GM19467 (cell line): ENCODE results near the gene CFAP46.
"Not testable (repeated sequence)": the region's sequence is repeated elsewhere in the genome, so short reads cannot be mapped to it uniquely, and the experiment has no call there.

ENCODE experiments used
- ATAC-seq: cut with Tn5 transposase; IDR thresholded peaks from one replicate; pipeline ENCODE4 v1.9.1; 2021; ENCODE audit warnings: mild to moderate bottlenecking, moderate library complexity; ENCODE audit not compliant: unreplicated experiment

CFAP46 gene

GRCh38 chr10:132979491-132980425 lies 37.4 kb upstream of the CFAP46 start:
- no peak for ATAC-seq

GRCh38 chr10:132978542-132978941 lies 36.2 kb upstream of the CFAP46 start:
- no peak for ATAC-seq

GRCh38 chr10:132977807-132978206 lies 35.4 kb upstream of the CFAP46 start:
- ATAC-seq, result no peak

GRCh38 chr10:132977076-132977475 lies 34.7 kb upstream of the CFAP46 start:
- no peak for ATAC-seq

GRCh38 chr10:132975831-132976682 lies 33.7 kb upstream of the CFAP46 start:
- ATAC-seq, result no peak

GRCh38 chr10:132974886-132975830 lies 32.8 kb upstream of the CFAP46 start:
- ATAC-seq, result no peak

- ATAC-seq, result no peak
These were observed 32.0 kb upstream of the CFAP46 start for GRCh38 chr10:132974249-132974796.

- no peak for ATAC-seq
These were observed 31.5 kb upstream of the CFAP46 start for GRCh38 chr10:132973903-132974241.

- ATAC-seq, result no peak
These were observed 30.9 kb upstream of the CFAP46 start for GRCh38 chr10:132972986-132973902.

GRCh38 chr10:132972149-132972985 lies 30.0 kb upstream of the CFAP46 start:
- ATAC-seq, result no peak

- no peak for ATAC-seq
These were observed 29.2 kb upstream of the CFAP46 start for GRCh38 chr10:132971448-132972148.

GRCh38 chr10:132970641-132971438 lies 28.5 kb upstream of the CFAP46 start:
- no peak for ATAC-seq

GRCh38 chr10:132967540-132967939 lies 25.2 kb upstream of the CFAP46 start:
- no peak for ATAC-seq

- no peak for ATAC-seq
These were observed 23.2 kb upstream of the CFAP46 start for GRCh38 chr10:132965411-132966057.

GRCh38 chr10:132964707-132965410 lies 22.5 kb upstream of the CFAP46 start:
- not testable (repeated sequence) for ATAC-seq

GRCh38 chr10:132964231-132964630 lies 21.9 kb upstream of the CFAP46 start:
- no peak for ATAC-seq
